Muscle layer of colon (tissue), 2 donors: ENCODE measurements around the gene CCDC85C.

ENCODE experiments used
- H3K27ac ChIP-seq: one replicate; pipeline ENCODE4 v1.7.0; 2013; ENCODE audit warnings: low read depth, mild to moderate bottlenecking, low read length, moderate library complexity
- H3K27me3 ChIP-seq, 2 donors: one replicate each; pipeline ENCODE4 v1.7.0; 2013; ENCODE audit warnings: low read length in 2 of 2, mild to moderate bottlenecking in 2 of 2; ENCODE audit not compliant: insufficient read depth in 2 of 2, control insufficient read depth in 1 of 2
- H3K36me3 ChIP-seq: one replicate; pipeline ENCODE4 v1.7.0; 2013; ENCODE audit warnings: mild to moderate bottlenecking, low read length; ENCODE audit not compliant: insufficient read depth
- H3K4me1 ChIP-seq: one replicate; pipeline ENCODE4 v1.7.0; 2013; ENCODE audit warnings: mild to moderate bottlenecking, low read length; ENCODE audit not compliant: insufficient read depth
- H3K4me3 ChIP-seq, 2 donors: one replicate each; pipeline ENCODE4 v1.7.0; 2013; ENCODE audit warnings: low read length in 2 of 2, low read depth in 1 of 2, mild to moderate bottlenecking in 1 of 2, moderate library complexity in 1 of 2
- H3K9ac ChIP-seq: one replicate; pipeline ENCODE4 v1.7.0; 2013; ENCODE audit warnings: low read length
- H3K9me3 ChIP-seq: one replicate; pipeline ENCODE4 v1.7.0; 2013; ENCODE audit warnings: mild to moderate bottlenecking, low read length
- donor health status: abdominal sarcoma.
- donor health status: Adenocarcinoma of cecum.

Gene CCDC85C

DNA sequence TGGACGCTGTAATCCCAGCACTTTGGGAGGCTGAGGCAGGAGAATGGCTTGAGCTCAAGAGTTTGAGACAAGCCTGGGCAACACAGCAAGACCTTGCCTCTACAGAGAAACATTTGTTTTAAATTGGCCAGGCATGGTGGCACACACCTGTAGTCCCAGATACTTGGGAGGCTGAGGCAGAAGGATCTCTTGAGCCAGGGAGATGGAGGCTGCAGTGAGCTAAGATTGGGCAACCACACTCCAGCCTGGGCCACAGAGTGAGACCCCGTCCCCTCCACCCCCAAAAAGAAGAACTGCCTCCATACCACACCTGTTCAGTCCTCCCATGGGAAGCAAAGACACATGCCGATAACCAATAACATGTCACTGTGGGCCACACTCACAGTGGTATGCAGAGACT lies 19.2 kb downstream of the CCDC85C start:
- peaks cover 64% of the 10 kb centered on the region for H3K4me1 ChIP-seq
- H3K27ac ChIP-seq: no peak overlapping the region
- H3K9ac ChIP-seq: no peak overlapping the region
- H3K36me3 ChIP-seq: no peaks in the 10 kb centered on the region
- H3K9me3 ChIP-seq: no peaks in the 10 kb centered on the region
- no peaks in the 10 kb centered on the region for H3K27me3 ChIP-seq
- no peak overlapping the region for H3K4me3 ChIP-seq

DNA sequence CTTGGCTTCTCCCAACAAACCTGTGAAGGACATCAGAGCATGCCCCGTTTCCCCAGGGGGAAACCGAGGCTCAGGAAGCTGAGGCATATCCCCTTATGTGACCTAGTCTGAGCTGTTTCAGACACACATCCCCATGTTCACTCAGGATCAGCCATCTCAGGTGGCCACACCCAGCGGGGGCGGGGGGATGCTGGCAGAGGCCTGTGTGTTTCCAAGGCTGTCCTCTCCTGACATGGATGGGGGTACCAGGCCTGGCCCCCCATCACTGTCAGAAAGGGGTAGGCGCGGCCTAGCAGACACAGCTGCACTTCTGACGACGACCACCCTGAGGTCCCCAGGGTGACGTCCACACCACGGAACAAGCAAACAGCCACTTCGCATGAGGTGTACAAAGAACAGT lies 22.1 kb downstream of the CCDC85C start:
- no peak overlapping the region for H3K9ac ChIP-seq
- H3K27ac ChIP-seq: no peak overlapping the region

DNA sequence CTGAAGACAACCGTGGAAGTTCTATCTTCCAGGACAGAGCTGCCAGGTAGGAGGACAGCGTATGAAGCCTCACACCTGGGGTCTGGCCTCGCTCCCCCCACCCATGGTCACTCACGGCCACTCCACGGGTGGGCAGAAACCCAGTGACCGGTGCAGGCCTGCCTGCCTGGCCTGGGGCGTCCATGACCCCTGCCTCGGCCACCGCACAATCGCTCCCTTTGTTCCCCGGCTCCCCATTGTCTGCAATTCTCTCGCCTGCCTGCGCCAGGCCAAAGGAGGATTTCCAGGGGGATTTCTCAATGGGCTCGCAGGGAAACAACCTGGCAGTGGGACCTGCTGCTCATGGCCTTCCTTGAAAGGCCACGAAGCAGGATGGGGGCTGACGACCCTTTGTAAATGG lies 22.6 kb downstream of the CCDC85C start:
- Histone ChIP-seq H3K27ac (peak overlapping the region; percentile 34), H3K4me3 (no peak overlapping the region), H3K36me3 (no peaks in the 10 kb centered on the region), H3K9me3 (no peaks in the 10 kb centered on the region), H3K9ac (no peak overlapping the region), H3K27me3 (no peaks in the 10 kb centered on the region), H3K4me1 (peaks cover 64% of the 10 kb centered on the region)

More for the DNA sequence above, 22.1 kb downstream of the CCDC85C start:
- H3K4me1 ChIP-seq: peaks cover 64% of the 10 kb centered on the region
- no peaks in the 10 kb centered on the region for H3K9me3 ChIP-seq
- H3K27me3 ChIP-seq: no peaks in the 10 kb centered on the region
- no peak overlapping the region for H3K4me3 ChIP-seq
- H3K36me3 ChIP-seq: no peaks in the 10 kb centered on the region

DNA sequence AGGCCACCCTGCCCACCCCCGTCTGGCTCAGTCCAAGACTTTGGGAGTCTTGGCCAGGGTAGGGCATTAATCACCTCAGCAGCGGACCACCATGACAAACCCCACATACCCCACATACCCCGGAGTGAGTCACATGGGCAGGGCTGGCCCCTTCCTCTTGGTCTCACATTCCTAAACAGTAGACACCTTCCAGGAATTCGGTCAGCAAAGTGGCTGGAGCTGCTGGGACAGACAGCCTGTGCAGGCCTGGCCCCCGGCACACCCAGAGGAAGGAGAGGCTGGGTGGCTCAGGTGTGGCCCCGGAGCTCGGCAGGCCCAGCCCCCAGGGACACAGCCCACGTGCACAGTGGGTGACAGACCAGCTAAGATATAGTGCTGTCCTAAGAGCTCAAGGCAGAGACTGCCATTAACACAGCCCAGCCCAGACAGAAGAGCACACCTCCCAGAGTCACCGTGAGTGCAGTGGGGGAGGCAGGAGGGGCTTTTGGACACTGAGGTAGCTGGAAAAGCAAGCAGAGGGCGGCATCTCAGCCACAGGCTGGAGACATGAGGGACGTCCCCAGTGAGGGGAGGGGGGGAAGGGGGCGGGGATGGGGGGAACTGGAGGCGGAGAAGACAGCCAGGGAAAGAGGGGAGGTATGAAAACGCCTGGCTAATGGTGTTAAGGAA lies 24.0 kb downstream of the CCDC85C start:
- Histone ChIP-seq H3K27me3 (no peaks in the 10 kb centered on the region), H3K9me3 (no peaks in the 10 kb centered on the region), H3K4me1 (peaks cover 68% of the 10 kb centered on the region), H3K36me3 (no peaks in the 10 kb centered on the region), H3K4me3 (no peak overlapping the region), H3K27ac (peak overlapping the region; percentile 76), H3K9ac (no peak overlapping the region)

DNA sequence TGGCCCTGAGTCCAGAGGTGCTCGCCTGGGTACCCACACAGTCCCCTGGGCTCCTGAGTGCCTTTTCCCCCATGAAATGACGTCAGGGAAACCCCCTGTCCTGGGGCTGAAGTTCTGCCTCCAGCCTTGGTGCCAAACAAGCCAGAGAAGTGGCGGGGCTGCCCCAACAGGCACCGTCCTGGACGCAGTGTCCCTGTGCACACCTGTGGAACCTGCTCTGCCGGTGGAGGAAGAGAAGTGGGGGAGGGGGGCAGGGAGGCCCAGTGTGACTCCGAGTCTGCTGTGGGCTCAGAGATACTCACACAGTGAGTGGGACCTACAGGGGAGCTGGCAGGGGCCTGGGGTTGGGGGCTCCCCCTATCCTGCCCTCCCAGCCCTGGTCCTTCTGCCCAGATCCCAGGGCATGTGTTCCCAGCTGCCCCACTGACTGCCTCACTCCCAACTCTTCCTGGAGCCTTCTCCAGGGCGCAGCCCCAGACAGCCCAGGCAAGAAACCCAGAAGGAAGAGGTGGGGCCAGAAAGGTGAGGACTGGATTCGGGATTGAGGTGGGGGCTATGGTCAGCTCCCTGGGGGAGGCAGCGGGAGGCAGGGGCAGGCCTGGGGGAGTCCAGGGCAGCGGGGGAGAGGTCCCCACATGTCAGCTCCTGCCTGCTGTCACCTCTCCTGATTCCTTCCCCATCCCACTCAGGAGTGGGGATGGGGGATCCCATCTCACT lies 24.7 kb downstream of the CCDC85C start:
- H3K27ac ChIP-seq: peak overlapping the region; percentile 76
- peaks cover 75% of the 10 kb centered on the region for H3K4me1 ChIP-seq
- no peaks in the 10 kb centered on the region for H3K27me3 ChIP-seq
- H3K9ac ChIP-seq: peak overlapping the region; percentile 45
- no peaks in the 10 kb centered on the region for H3K9me3 ChIP-seq
- no peaks in the 10 kb centered on the region for H3K36me3 ChIP-seq
- H3K4me3 ChIP-seq: peak overlapping the region in 1 of 2 donors; percentile 38

DNA sequence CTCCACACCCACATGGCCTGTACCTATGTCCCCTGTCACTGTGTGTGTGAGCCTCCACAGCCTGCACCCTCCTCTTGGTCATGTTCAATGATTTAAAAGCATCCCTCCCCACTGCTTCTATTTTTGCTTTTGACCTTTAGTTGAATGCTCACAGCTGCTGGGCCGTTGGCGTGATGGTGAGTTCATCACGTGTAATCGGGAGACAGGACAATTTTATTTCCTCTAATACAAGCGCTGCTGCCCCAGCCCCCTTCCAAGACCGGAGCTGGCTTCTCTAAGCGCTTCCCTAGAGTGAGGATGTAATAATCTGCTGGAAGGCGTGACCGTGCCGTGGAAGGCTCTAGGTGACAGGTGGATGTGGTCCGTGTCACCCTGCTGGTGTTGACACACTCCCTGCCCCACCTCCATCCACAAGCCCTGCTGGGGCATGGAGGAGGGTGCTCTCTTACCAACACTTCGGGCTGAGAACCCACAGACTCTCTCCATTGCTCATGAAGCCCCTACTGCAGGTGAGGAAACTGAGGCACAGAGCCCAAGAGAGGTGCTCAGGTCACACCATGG lies 25.4 kb downstream of the CCDC85C start:
- no peaks in the 10 kb centered on the region for H3K9me3 ChIP-seq
- no peaks in the 10 kb centered on the region for H3K27me3 ChIP-seq
- peaks cover 82% of the 10 kb centered on the region for H3K4me1 ChIP-seq
- peak overlapping the region; percentile 45 for H3K9ac ChIP-seq
- peak overlapping the region in 1 of 2 donors; percentile 38 for H3K4me3 ChIP-seq
- H3K36me3 ChIP-seq: no peaks in the 10 kb centered on the region
- H3K27ac ChIP-seq: peak overlapping the region; percentile 76

DNA sequence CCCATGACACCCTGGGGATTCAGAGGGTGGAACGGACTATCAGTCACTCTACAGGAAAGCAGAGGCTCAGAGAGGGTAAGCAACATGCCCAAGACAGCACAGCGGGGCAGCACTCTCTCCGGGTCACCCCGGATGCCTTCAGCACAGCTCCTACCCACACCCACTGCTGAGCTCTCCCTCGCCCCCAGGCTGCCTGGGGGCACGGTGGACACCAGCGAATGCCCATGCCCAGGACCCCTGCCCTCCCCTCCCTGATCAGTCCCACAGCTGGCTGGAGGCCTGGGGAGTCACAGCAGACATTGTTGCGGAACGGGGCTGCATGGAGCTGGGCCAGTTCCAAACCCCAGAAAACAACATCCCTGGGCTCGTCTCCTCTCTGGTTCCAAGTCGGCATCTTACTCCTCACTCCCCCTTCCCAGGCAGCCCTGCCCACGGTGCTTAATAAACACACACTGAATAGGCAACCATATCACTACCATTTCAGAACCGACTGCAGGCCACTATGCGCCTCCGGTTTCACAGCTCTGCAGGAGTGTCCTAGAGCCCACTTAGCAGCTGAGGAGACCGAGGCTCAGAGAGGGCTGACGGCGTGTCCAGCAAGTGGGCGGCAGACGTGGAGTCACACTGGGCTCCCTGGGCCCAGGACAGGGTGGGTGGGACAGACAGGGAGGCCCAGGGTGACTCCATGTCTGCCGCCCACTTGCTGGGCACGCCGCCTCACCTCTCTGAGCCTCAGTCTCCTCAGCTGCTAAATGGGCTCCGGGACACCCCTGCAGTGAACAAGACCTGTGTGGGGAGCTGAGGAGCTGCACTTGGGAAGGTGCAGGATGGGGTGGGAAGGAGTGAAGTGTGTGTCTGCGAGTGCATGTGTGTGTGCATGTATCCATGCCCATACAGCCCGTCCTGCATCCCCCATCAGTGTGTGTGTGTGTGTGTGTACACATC lies 27.0 kb downstream of the CCDC85C start:
- Histone ChIP-seq H3K27me3 (no peaks in the 10 kb centered on the region), H3K36me3 (no peaks in the 10 kb centered on the region), H3K27ac (peak overlapping the region; percentile 95), H3K9me3 (no peaks in the 10 kb centered on the region), H3K9ac (peak overlapping the region; percentile 33), H3K4me1 (peaks cover 96% of the 10 kb centered on the region), H3K4me3 (peak overlapping the region in 1 of 2 donors; percentile 16)

DNA sequence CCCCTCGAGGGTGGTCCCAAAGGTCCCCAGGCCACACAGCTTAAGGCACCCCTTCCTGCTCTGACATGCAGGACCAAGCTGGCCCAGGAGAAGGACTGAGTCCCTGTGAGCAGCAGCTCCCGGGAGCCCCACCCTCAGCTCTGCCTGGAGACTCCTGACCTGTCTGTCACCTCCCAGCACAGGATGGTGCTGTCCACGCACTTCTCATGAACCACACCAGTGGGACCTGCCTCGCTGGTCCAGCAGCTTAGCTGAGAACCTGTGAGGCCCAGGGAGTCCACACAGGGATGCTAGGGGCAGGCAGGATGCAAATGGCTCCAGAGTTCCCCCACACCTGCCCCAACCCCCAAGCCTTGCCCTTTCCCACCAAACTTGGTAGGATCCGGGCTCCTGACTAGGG lies 27.7 kb downstream of the CCDC85C start:
- Histone ChIP-seq H3K27ac (peak overlapping the region; percentile 95), H3K9me3 (no peaks in the 10 kb centered on the region), H3K36me3 (no peaks in the 10 kb centered on the region), H3K27me3 (no peaks in the 10 kb centered on the region), H3K9ac (peak overlapping the region; percentile 15), H3K4me3 (peak overlapping the region in 1 of 2 donors; percentile 16), H3K4me1 (peaks cover 97% of the 10 kb centered on the region)

DNA sequence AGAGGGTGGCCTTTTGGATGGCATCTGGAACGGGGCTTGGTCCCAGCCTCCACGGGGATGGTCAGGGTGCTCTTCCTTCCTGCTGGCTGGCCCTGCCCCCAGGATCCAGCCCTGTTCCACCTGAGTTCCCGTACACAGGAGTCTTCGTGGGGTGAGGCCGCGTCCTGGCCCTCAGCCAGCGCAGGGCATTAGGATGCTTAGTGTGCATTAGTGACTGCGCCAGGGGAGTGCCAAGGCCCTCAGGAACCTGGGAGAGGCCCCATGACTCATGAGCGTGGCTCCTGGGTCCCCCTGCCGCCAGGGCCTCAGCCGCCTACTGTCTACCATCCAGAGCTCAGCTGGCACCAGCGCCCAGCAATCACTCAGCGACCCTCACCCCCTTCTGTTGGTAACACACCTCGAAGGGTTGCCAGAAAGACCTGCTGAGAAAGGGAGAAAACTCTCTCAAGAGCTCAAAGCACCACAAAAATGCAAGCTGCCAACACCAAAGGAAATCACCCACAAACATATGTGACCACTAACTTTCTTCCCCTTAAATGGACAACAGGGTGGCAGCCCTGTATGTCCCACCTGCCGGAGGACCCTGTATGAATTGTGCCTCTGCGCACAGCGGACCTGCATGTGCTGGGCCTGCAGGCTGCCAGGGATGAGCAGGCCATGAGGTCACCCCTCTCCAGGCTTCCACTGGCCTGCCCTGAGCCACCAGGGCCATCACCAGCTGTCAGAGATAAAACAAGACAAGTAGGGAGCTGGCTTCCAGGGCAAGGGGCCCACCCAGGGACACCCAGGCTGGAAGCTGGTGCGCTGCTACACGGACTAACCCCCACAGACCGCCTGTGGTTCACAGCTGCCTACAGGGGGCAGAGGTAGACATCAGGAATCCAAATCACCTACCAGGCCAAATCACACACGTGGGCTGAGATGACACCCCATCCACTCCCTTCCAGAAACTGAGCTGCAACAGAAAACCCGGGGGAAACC lies 28.7 kb downstream of the CCDC85C start:
- peaks cover 98% of the 10 kb centered on the region for H3K4me1 ChIP-seq
- peak overlapping the region; percentile 47 for H3K9ac ChIP-seq
- peak overlapping the region; percentile 95 for H3K27ac ChIP-seq
- peak overlapping the region in 1 of 2 donors; percentile 41 for H3K4me3 ChIP-seq
- H3K9me3 ChIP-seq: no peaks in the 10 kb centered on the region
- H3K36me3 ChIP-seq: no peaks in the 10 kb centered on the region
- H3K27me3 ChIP-seq: no peaks in the 10 kb centered on the region

DNA sequence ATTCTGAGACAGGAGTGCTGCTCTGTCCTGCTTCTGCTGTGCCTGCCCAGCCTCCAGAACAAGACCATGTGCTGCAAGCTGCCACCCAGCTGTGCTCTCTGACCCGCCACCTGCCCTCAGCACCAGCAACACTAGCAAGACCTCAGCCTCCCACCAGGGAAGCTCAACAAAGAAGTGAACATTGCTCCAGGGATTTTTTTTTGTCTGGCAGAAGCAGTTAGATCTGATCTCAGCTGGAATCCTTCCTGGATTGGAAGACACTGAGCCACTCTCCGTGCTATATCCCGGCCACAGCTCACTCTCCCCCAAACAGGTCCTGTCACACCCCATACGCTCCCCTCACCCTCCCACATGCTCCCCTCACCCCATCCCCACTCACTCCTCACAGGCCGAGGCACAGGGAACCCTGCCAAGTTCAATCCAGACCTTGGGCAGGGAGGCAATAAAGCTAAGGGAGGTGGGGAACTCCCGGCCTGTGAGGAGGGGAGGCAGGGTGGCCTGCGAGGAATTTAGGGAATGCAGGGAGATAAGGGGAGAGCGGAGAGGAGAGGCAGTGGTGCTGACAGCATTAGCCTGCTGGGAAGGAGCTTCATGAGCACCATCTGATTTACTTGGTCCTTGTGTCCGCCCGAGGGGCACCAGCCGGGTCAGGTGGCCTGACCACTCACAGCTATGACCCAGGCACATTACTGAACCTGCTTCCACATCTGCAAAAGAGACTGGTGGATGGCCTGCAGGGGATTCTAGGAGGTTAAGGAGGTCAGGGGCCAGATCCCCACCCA lies 29.7 kb downstream of the CCDC85C start:
- H3K27me3 ChIP-seq: no peaks in the 10 kb centered on the region
- peak overlapping the region; percentile 47 for H3K9ac ChIP-seq
- no peaks in the 10 kb centered on the region for H3K36me3 ChIP-seq
- peak overlapping the region; percentile 9 to 41 for H3K4me3 ChIP-seq
- H3K27ac ChIP-seq: peak overlapping the region; percentile 95
- peaks cover 100% of the 10 kb centered on the region for H3K4me1 ChIP-seq
- H3K9me3 ChIP-seq: no peaks in the 10 kb centered on the region
